ENCODE results near the gene ZFYVE28. TPM values are rescaled to one million over a fixed set of nuclear protein-coding genes. Genes with fewer than 3 reads are reported as not detected.

Gene ZFYVE28
- total RNA-seq, 1 experiment from 2014 or later, result 7.1 TPM

- no peak for DNase-seq (ENCODE audit: extremely low read depth, low read depth)
Observed at GRCh38 chr4:2292646-2293108, 125.8 kb downstream of the ZFYVE28 start.

GRCh38 chr4:2291705-2292645, 126.5 kb downstream of the ZFYVE28 start:
- DNase-seq (ENCODE audit: extremely low read depth, low read depth), result no peak

- DNase-seq (ENCODE audit: extremely low read depth, low read depth), result no peak
Observed at GRCh38 chr4:2290974-2291704, 127.3 kb downstream of the ZFYVE28 start.

GRCh38 chr4:2290488-2290887, 128.0 kb downstream of the ZFYVE28 start:
- no peak for DNase-seq (ENCODE audit: extremely low read depth, low read depth)

- DNase-seq (ENCODE audit: extremely low read depth, low read depth), result no peak
Observed at GRCh38 chr4:2289955-2290333, 128.5 kb downstream of the ZFYVE28 start.

- DNase-seq (ENCODE audit: extremely low read depth, low read depth), result no peak
Observed at GRCh38 chr4:2289311-2289954, 129.0 kb downstream of the ZFYVE28 start.

- no peak for DNase-seq (ENCODE audit: extremely low read depth, low read depth)
Observed at GRCh38 chr4:2288051-2288541, 130.3 kb downstream of the ZFYVE28 start.

GRCh38 chr4:2287594-2287915, 130.9 kb downstream of the ZFYVE28 start:
- no peak for DNase-seq (ENCODE audit: extremely low read depth, low read depth)

GRCh38 chr4:2286904-2287593, 131.4 kb downstream of the ZFYVE28 start:
- no peak for DNase-seq (ENCODE audit: extremely low read depth, low read depth)

- no peak for DNase-seq (ENCODE audit: extremely low read depth, low read depth)
Observed at GRCh38 chr4:2285613-2286381, 132.6 kb downstream of the ZFYVE28 start.

- no peak for DNase-seq (ENCODE audit: extremely low read depth, low read depth)
Observed at GRCh38 chr4:2284934-2285612, 133.4 kb downstream of the ZFYVE28 start.

- DNase-seq (ENCODE audit: extremely low read depth, low read depth), result no peak
Observed at GRCh38 chr4:2284161-2284933, 134.1 kb downstream of the ZFYVE28 start.

- DNase-seq (ENCODE audit: extremely low read depth, low read depth), result no peak
Observed at GRCh38 chr4:2283199-2283711, 135.2 kb downstream of the ZFYVE28 start.

- no peak for DNase-seq (ENCODE audit: extremely low read depth, low read depth)
Observed at GRCh38 chr4:2281575-2282343, 136.7 kb downstream of the ZFYVE28 start.

- DNase-seq (ENCODE audit: extremely low read depth, low read depth), result no peak
Observed at GRCh38 chr4:2280531-2281300, 137.7 kb downstream of the ZFYVE28 start.

- no peak for DNase-seq (ENCODE audit: extremely low read depth, low read depth)
Observed at GRCh38 chr4:2277956-2278355, 140.5 kb downstream of the ZFYVE28 start.
